OCI-LY1 (cell line): ENCODE measurements around the gene ANKS6.

Source experiments
- H2AFZ ChIP-seq: fragments of 200-600 bp; sonication (generic), shearing (Covaris generic); 2 replicates; pipeline ENCODE4 v1.6.0; 2014; ENCODE audit warnings: antibody characterized with exemption, mild to moderate bottlenecking, low read length
- H3F3A ChIP-seq: fragments of 200-600 bp; sonication (generic), shearing (Covaris generic); 2 replicates; pipeline ENCODE4 v1.6.0; 2014; ENCODE audit warnings: mild to moderate bottlenecking, antibody characterized with exemption, low read length, moderate library complexity; ENCODE audit not compliant: insufficient read depth
- H3K27ac ChIP-seq: fragments of 200-600 bp; sonication (generic); 2 replicates; pipeline ENCODE4 v1.5.1; 2014; ENCODE audit warnings: low read length, mixed run types, mild to moderate bottlenecking, low read depth; ENCODE audit not compliant: poor library complexity, severe bottlenecking
- H3K27me3 ChIP-seq: fragments of 200-600 bp; sonication (generic); 2 replicates; pipeline ENCODE4 v1.6.0; 2014; ENCODE audit warnings: antibody characterized with exemption, mild to moderate bottlenecking, low read length, moderate library complexity; ENCODE audit not compliant: insufficient read depth
- H3K36me3 ChIP-seq: fragments of 200-600 bp; sonication (generic); 2 replicates; pipeline ENCODE4 v1.6.1; 2014; ENCODE audit warnings: mild to moderate bottlenecking, antibody characterized with exemption, low read length, moderate library complexity, mixed read lengths; ENCODE audit not compliant: insufficient read depth
- H3K4me1 ChIP-seq: fragments of 200-600 bp; sonication (generic); 2 replicates; pipeline ENCODE4 v1.5.1; 2014; ENCODE audit warnings: mild to moderate bottlenecking, low read length, moderate library complexity; ENCODE audit not compliant: insufficient read depth, severe bottlenecking
- H3K4me2 ChIP-seq: fragments of 200-600 bp; sonication (generic), shearing (Covaris generic); 2 replicates; pipeline ENCODE4 v1.6.1; 2014; ENCODE audit warnings: low read length
- H3K4me3 ChIP-seq: fragments of 200-600 bp; sonication (generic); 2 replicates; pipeline ENCODE4 v1.5.1; 2014; ENCODE audit warnings: low read length, low read depth, mild to moderate bottlenecking, mixed read lengths; ENCODE audit not compliant: poor library complexity, severe bottlenecking
- H3K79me2 ChIP-seq: fragments of 200-600 bp; shearing (Covaris generic); 2 replicates; pipeline ENCODE4 v1.6.1; 2016; ENCODE audit warnings: mixed run types, low read length, mixed read lengths; ENCODE audit not compliant: insufficient read depth
- H3K9ac ChIP-seq: fragments of 200-600 bp; sonication (generic), shearing (Covaris generic); 2 replicates; pipeline ENCODE4 v1.6.1; 2014; ENCODE audit warnings: mild to moderate bottlenecking, low read length, mixed read lengths
- H3K9me2 ChIP-seq: fragments of 200-600 bp; sonication (generic), shearing (Covaris generic); 2 replicates; pipeline ENCODE4 v1.6.1; 2014; ENCODE audit warnings: low read depth, mild to moderate bottlenecking, low read length, mixed read lengths
- H3K9me3 ChIP-seq: fragments of 200-600 bp; shearing (Covaris generic); 2 replicates; pipeline ENCODE4 v1.6.1; 2014; ENCODE audit warnings: low read length, mixed read lengths
- H4K20me1 ChIP-seq: fragments of 200-600 bp; sonication (generic), shearing (Covaris generic); 2 replicates; pipeline ENCODE4 v1.6.0; 2016; ENCODE audit warnings: mild to moderate bottlenecking, low read length; ENCODE audit not compliant: insufficient read depth
- EZH2 ChIP-seq: fragments of 200-600 bp; sonication (generic), shearing (Covaris generic); IDR thresholded peaks from 2 replicates; pipeline ENCODE4 v1.8.0; 2017; ENCODE audit warnings: borderline replicate concordance, mixed run types, mild to moderate bottlenecking, antibody characterized with exemption, low read length, moderate library complexity, mixed read lengths
- TF ChIP-seq, protein P1 (sequence below): fragments of 200-600 bp; sonication (generic), shearing (Covaris generic); IDR thresholded peaks from 2 replicates; pipeline ENCODE4 v1.5.1; 2017; ENCODE audit warnings: mild to moderate bottlenecking, antibody characterized with exemption, low read length, moderate library complexity, mixed read lengths

ANKS6 gene

DNA sequence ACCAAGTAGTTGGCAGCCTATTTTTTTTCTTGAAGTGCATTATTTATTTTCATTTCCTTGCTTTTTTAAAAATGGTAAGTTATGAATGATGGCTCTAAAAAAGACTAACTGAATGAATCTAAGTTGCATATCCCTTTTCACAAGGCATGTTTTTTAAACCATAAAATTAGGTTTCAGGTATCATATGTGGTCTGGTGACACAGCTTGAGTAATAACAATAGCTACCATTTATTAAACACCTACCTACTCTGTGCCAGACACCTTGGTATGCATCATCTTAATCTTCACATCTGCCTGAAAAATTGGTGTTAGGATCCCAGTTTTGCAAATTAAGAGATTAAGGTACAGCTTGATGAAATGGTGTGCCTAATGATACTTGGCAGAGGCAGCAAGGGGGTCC lies 83.4 kb downstream of the ANKS6 start:
- no peaks in the 10 kb centered on the region for H3K9me2 ChIP-seq
- no peaks in the 10 kb centered on the region for H3K79me2 ChIP-seq
- H3K27ac ChIP-seq: no peak overlapping the region
- no peak overlapping the region for H3K4me2 ChIP-seq
- H3K9me3 ChIP-seq: no peaks in the 10 kb centered on the region
- TF ChIP-seq, protein P1, sequence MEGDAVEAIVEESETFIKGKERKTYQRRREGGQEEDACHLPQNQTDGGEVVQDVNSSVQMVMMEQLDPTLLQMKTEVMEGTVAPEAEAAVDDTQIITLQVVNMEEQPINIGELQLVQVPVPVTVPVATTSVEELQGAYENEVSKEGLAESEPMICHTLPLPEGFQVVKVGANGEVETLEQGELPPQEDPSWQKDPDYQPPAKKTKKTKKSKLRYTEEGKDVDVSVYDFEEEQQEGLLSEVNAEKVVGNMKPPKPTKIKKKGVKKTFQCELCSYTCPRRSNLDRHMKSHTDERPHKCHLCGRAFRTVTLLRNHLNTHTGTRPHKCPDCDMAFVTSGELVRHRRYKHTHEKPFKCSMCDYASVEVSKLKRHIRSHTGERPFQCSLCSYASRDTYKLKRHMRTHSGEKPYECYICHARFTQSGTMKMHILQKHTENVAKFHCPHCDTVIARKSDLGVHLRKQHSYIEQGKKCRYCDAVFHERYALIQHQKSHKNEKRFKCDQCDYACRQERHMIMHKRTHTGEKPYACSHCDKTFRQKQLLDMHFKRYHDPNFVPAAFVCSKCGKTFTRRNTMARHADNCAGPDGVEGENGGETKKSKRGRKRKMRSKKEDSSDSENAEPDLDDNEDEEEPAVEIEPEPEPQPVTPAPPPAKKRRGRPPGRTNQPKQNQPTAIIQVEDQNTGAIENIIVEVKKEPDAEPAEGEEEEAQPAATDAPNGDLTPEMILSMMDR: no peak
- TF ChIP-seq EZH2: no peak
- H3K27me3 ChIP-seq: no peaks in the 10 kb centered on the region
- H3K4me1 ChIP-seq: no peaks in the 10 kb centered on the region
- no peak overlapping the region for H3K4me3 ChIP-seq
- no peak overlapping the region for H3K9ac ChIP-seq
- H3F3A ChIP-seq: no peaks in the 10 kb centered on the region
- no peak overlapping the region for H2AFZ ChIP-seq
- H3K36me3 ChIP-seq: no peaks in the 10 kb centered on the region
- H4K20me1 ChIP-seq: no peaks in the 10 kb centered on the region

DNA sequence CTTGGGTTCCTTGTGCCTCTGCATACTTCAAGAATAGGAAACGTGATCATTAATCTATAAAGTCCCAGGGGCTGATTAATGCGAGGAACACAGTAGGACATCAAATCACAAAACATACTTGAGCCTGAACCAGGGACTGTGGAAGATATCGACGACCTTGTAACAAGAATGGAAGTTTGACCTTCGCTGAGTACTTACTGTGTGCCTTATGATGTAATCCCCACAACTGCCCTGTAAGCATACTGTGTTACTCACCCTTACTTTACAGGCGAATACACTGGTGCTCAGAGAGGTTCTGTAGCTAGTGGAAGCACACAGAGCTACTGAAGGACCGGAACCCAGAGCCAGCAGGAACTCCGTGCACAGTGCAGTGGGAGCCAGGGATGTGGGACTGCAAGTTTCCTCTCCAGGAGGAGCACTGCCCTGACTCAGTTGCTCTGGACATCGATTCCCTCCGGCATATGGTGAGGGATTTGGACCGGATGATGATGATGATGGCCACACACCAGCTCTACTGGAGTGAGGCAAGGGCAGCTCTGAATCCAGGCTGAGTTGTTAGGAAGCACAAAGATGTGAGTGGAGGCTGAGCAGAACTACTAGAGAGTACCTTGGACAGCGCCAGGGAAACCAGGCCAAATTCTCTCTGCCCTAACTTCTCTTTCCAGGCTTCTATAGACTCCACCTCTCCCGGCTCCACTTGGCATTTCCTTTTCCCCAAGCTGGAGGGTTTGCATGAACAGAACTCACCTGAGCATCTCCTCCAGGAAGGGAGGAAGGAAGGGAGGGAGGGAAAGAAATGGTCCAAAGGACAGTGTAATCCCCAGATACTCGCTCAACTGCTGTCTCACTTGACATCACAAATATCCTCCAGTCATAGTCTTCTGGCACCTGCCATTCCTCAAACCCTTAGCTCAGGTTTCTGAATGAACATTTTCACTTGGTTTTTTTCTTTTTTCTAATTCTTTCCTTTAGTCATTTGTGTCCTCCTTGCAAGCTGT lies 86.1 kb downstream of the ANKS6 start:
- TF ChIP-seq, protein P1: no peak
- TF ChIP-seq EZH2: no peak
- H4K20me1 ChIP-seq: no peaks in the 10 kb centered on the region
- no peaks in the 10 kb centered on the region for H3K9me3 ChIP-seq
- no peak overlapping the region for H3K27ac ChIP-seq
- no peaks in the 10 kb centered on the region for H3K79me2 ChIP-seq
- H3F3A ChIP-seq: no peaks in the 10 kb centered on the region
- H3K36me3 ChIP-seq: no peaks in the 10 kb centered on the region
- H3K4me2 ChIP-seq: no peak overlapping the region
- H3K9me2 ChIP-seq: no peaks in the 10 kb centered on the region
- H3K4me1 ChIP-seq: no peaks in the 10 kb centered on the region
- H3K27me3 ChIP-seq: no peaks in the 10 kb centered on the region
- H3K9ac ChIP-seq: no peak overlapping the region
- no peak overlapping the region for H3K4me3 ChIP-seq
- H2AFZ ChIP-seq: no peak overlapping the region

GRCh38 chr9:98708933-98709911 lies 87.1 kb downstream of the ANKS6 start, which contains the start of gene GABBR2:
GABBR2 (minus strand) TSS chr9:98708935; CDS start chr9:98708737, 198 bp downstream.
- H3K27me3 ChIP-seq: no peaks in the 10 kb centered on the region; the same call in 1 of the 2 replicates
- TF ChIP-seq, protein P1: no peak
- TF ChIP-seq EZH2: no peak
- no peak within 1 kb of the TSS for H2AFZ ChIP-seq
- H3K9me3 ChIP-seq: no peaks in the 10 kb centered on the region
- H3K27ac ChIP-seq: no peak within 1 kb of the TSS
- H3K9ac ChIP-seq: no peak within 1 kb of the TSS
- H3K4me2 ChIP-seq: no peak within 1 kb of the TSS
- H3K4me3 ChIP-seq: no peak within 1 kb of the TSS
- H3K79me2 ChIP-seq: no peaks in the 10 kb centered on the region
- no peaks in the 10 kb centered on the region for H3K4me1 ChIP-seq
- no peaks in the 10 kb centered on the region for H4K20me1 ChIP-seq
- no peaks in the 10 kb centered on the region for H3F3A ChIP-seq
- H3K36me3 ChIP-seq: no peaks in the 10 kb centered on the region
- H3K9me2 ChIP-seq: no peaks in the 10 kb centered on the region
